ENCODE data around the gene ZNF385C. TPM values are rescaled to one million over a fixed set of nuclear protein-coding genes. Genes with fewer than 3 reads are reported as not detected.

ZNF385C gene
- total RNA-seq, 1 donor from 2014 or later: 0.10 TPM

GRCh38 chr17:42107597-42108576 lies 9.6 kb upstream of the ZNF385C start:
- DNase-seq (ENCODE audit: low read depth): peak; percentile 24

- DNase-seq (ENCODE audit: low read depth): no peak
Observed at GRCh38 chr17:42107124-42107523, 8.9 kb upstream of the ZNF385C start.

GRCh38 chr17:42106009-42106408 lies 7.7 kb upstream of the ZNF385C start:
- DNase-seq (ENCODE audit: low read depth): no peak

- no peak for DNase-seq (ENCODE audit: low read depth)
Observed at GRCh38 chr17:42104264-42104663, 6.0 kb upstream of the ZNF385C start.

GRCh38 chr17:42103221-42103954 lies 5.1 kb upstream of the ZNF385C start:
- DNase-seq (ENCODE audit: low read depth): no peak

- DNase-seq (ENCODE audit: low read depth): peak; percentile 46
Observed at GRCh38 chr17:42101513-42102292, 3.4 kb upstream of the ZNF385C start.

GRCh38 chr17:42098730-42099399 lies 592 bp upstream of the ZNF385C start:
- DNase-seq (ENCODE audit: low read depth): no peak

GRCh38 chr17:42096360-42097111 lies 1.7 kb downstream of the ZNF385C start:
- DNase-seq (ENCODE audit: low read depth): no peak

- DNase-seq (ENCODE audit: low read depth): no peak
Observed at GRCh38 chr17:42094375-42095069, 3.8 kb downstream of the ZNF385C start.

GRCh38 chr17:42092939-42093338 lies 5.3 kb downstream of the ZNF385C start:
- DNase-seq (ENCODE audit: low read depth): no peak

- DNase-seq (ENCODE audit: low read depth): no peak
Observed at GRCh38 chr17:42090964-42091790, 7.1 kb downstream of the ZNF385C start.

- DNase-seq (ENCODE audit: low read depth): no peak
Observed at GRCh38 chr17:42088736-42089135, 9.5 kb downstream of the ZNF385C start.

- DNase-seq (ENCODE audit: low read depth): no peak
Observed at GRCh38 chr17:42087736-42088705, 10.3 kb downstream of the ZNF385C start.

- no peak for DNase-seq (ENCODE audit: low read depth)
Observed at GRCh38 chr17:42087042-42087701, 11.1 kb downstream of the ZNF385C start.

GRCh38 chr17:42081516-42082129 lies 16.6 kb downstream of the ZNF385C start:
- no peak for DNase-seq (ENCODE audit: low read depth)

- no peak for DNase-seq (ENCODE audit: low read depth)
Observed at GRCh38 chr17:42079541-42079940, 18.7 kb downstream of the ZNF385C start.
